ENCODE measurements around the gene PYM1.

PYM1 gene

GRCh38 chr12:55927588-55928502 is at the start of gene PYM1:
PYM1 (minus strand) TSS chr12:55927894; CDS start chr12:55927761, 133 bp downstream.
- DNase-seq: peak; percentile 60

GRCh38 chr12:55974308-55974730 is 46.6 kb upstream of the PYM1 start:
- DNase-seq: no peak

- DNase-seq: peak; percentile 100
Measured at GRCh38 chr12:55973599-55974307, 46.1 kb upstream of the PYM1 start, which contains the start of gene RAB5B. RAB5B (plus strand) TSS chr12:55974078; CDS start chr12:55986961, 12,883 bp downstream.

GRCh38 chr12:55972911-55973598 is 45.4 kb upstream of the PYM1 start:
- no peak for DNase-seq

- no peak for DNase-seq
Measured at GRCh38 chr12:55972456-55972855, 44.8 kb upstream of the PYM1 start.

GRCh38 chr12:55972042-55972441 is 44.3 kb upstream of the PYM1 start:
- DNase-seq: peak; percentile 29

GRCh38 chr12:55970775-55971174 is 43.1 kb upstream of the PYM1 start:
- peak; percentile 8 for DNase-seq

GRCh38 chr12:55969356-55969755 is 41.7 kb upstream of the PYM1 start:
- no peak for DNase-seq

- DNase-seq: peak; percentile 86
Measured at GRCh38 chr12:55966408-55967281, 39.0 kb upstream of the PYM1 start, which contains the start of gene CDK2. CDK2 (plus strand) TSS chr12:55966830; CDS start chr12:55967009, 179 bp downstream.

GRCh38 chr12:55965941-55966407 is 38.3 kb upstream of the PYM1 start, which contains the start of gene PMEL:
PMEL (minus strand) TSS chr12:55966042; CDS start chr12:55966011, 31 bp downstream.
- DNase-seq: no peak

- no peak for DNase-seq
Measured at GRCh38 chr12:55965240-55965639, 37.5 kb upstream of the PYM1 start.

GRCh38 chr12:55963760-55964159 is 36.1 kb upstream of the PYM1 start:
- no peak for DNase-seq

GRCh38 chr12:55957106-55957859 is 29.6 kb upstream of the PYM1 start:
- no peak for DNase-seq

GRCh38 chr12:55955800-55956508 is 28.3 kb upstream of the PYM1 start:
- no peak for DNase-seq

- no peak for DNase-seq
Measured at GRCh38 chr12:55955344-55955743, 27.6 kb upstream of the PYM1 start.

- DNase-seq: no peak
Measured at GRCh38 chr12:55946553-55946952, 18.9 kb upstream of the PYM1 start.

- no peak for DNase-seq
Measured at GRCh38 chr12:55942577-55943136, 15.0 kb upstream of the PYM1 start.

GRCh38 chr12:55942055-55942454 is 14.4 kb upstream of the PYM1 start:
- DNase-seq: no peak

- peak; percentile 74 for DNase-seq
Measured at GRCh38 chr12:55940065-55940732, 12.5 kb upstream of the PYM1 start.

Measured in T1000 (cell line).